ENCODE data around the gene ARMCX5.

ARMCX5 gene

GRCh38 chrX:102637561-102637960 lies 38.2 kb downstream of the ARMCX5 start:
- Histone ChIP-seq H3K27me3 (ENCODE audit: low read length) (no peaks in the 10 kb centered on the region), H3K9me3 (ENCODE audit: insufficient read depth, low read length) (no peaks in the 10 kb centered on the region), H3K36me3 (ENCODE audit: low read length) (no peaks in the 10 kb centered on the region), H3K27ac (ENCODE audit: low read depth, low read length) (no peak overlapping the region), H2AFZ (ENCODE audit: low read depth, low read length, severe bottlenecking) (no peak overlapping the region), H3F3A (ENCODE audit: insufficient read depth) (no peaks in the 10 kb centered on the region), H3K9ac (ENCODE audit: low read length) (no peak overlapping the region), H3K9me2 (replicated peaks; ENCODE audit: insufficient read depth, low read length) (no peaks in the 10 kb centered on the region), H3K4me2 (ENCODE audit: low read depth, low read length, poor library complexity, severe bottlenecking) (no peak overlapping the region), H4K20me1 (ENCODE audit: low read depth, low read length) (no peaks in the 10 kb centered on the region), H3K79me2 (ENCODE audit: insufficient read depth, low read length) (no peaks in the 10 kb centered on the region), H3K4me3 (ENCODE audit: insufficient read depth, low read length, poor library complexity, severe bottlenecking) (no peak overlapping the region)
- no peak for TF ChIP-seq EZH2phosphoT487 (conservative IDR thresholded peaks at IDR 0.05; ENCODE audit: low read length)
- TF ChIP-seq, protein P1, sequence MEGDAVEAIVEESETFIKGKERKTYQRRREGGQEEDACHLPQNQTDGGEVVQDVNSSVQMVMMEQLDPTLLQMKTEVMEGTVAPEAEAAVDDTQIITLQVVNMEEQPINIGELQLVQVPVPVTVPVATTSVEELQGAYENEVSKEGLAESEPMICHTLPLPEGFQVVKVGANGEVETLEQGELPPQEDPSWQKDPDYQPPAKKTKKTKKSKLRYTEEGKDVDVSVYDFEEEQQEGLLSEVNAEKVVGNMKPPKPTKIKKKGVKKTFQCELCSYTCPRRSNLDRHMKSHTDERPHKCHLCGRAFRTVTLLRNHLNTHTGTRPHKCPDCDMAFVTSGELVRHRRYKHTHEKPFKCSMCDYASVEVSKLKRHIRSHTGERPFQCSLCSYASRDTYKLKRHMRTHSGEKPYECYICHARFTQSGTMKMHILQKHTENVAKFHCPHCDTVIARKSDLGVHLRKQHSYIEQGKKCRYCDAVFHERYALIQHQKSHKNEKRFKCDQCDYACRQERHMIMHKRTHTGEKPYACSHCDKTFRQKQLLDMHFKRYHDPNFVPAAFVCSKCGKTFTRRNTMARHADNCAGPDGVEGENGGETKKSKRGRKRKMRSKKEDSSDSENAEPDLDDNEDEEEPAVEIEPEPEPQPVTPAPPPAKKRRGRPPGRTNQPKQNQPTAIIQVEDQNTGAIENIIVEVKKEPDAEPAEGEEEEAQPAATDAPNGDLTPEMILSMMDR (IDR thresholded peaks at IDR 0.05; ENCODE audit: insufficient read depth, low read length, poor library complexity, severe bottlenecking) = no peak

GRCh38 chrX:102650903-102651241 lies 51.6 kb downstream of the ARMCX5 start:
- no peak overlapping the region for H2AFZ ChIP-seq (ENCODE audit: low read depth, low read length, severe bottlenecking)
- H3K9me2 ChIP-seq (replicated peaks; ENCODE audit: insufficient read depth, low read length) = no peaks in the 10 kb centered on the region
- TF ChIP-seq, protein P1 (IDR thresholded peaks at IDR 0.05; ENCODE audit: insufficient read depth, low read length, poor library complexity, severe bottlenecking) = no peak
- no peak for TF ChIP-seq EZH2phosphoT487 (conservative IDR thresholded peaks at IDR 0.05; ENCODE audit: low read length)
- H3K4me2 ChIP-seq (ENCODE audit: low read depth, low read length, poor library complexity, severe bottlenecking) = no peak overlapping the region
- H3K4me3 ChIP-seq (ENCODE audit: insufficient read depth, low read length, poor library complexity, severe bottlenecking) = no peak overlapping the region
- H3K27me3 ChIP-seq (ENCODE audit: low read length) = no peaks in the 10 kb centered on the region
- no peak overlapping the region for H3K9ac ChIP-seq (ENCODE audit: low read length)
- no peaks in the 10 kb centered on the region for H3K9me3 ChIP-seq (ENCODE audit: insufficient read depth, low read length)
- no peaks in the 10 kb centered on the region for H3K36me3 ChIP-seq (ENCODE audit: low read length)
- no peaks in the 10 kb centered on the region for H4K20me1 ChIP-seq (ENCODE audit: low read depth, low read length)
- H3K27ac ChIP-seq (ENCODE audit: low read depth, low read length) = no peak overlapping the region
- H3K79me2 ChIP-seq (ENCODE audit: insufficient read depth, low read length) = no peaks in the 10 kb centered on the region
- no peaks in the 10 kb centered on the region for H3F3A ChIP-seq (ENCODE audit: insufficient read depth)

- TF ChIP-seq, protein P1 (IDR thresholded peaks at IDR 0.05; ENCODE audit: insufficient read depth, low read length, poor library complexity, severe bottlenecking) = no peak
- no peak for TF ChIP-seq EZH2phosphoT487 (conservative IDR thresholded peaks at IDR 0.05; ENCODE audit: low read length)
- H4K20me1 ChIP-seq (ENCODE audit: low read depth, low read length) = no peaks in the 10 kb centered on the region
- no peak within 1 kb of the TSS for H2AFZ ChIP-seq (ENCODE audit: low read depth, low read length, severe bottlenecking)
- no peaks in the 10 kb centered on the region for H3K9me2 ChIP-seq (replicated peaks; ENCODE audit: insufficient read depth, low read length)
- no peaks in the 10 kb centered on the region for H3K79me2 ChIP-seq (ENCODE audit: insufficient read depth, low read length)
- H3K4me2 ChIP-seq (ENCODE audit: low read depth, low read length, poor library complexity, severe bottlenecking) = peak within 1 kb of the TSS; percentile 17
- H3K9me3 ChIP-seq (ENCODE audit: insufficient read depth, low read length) = no peaks in the 10 kb centered on the region
- no peak within 1 kb of the TSS for H3K9ac ChIP-seq (ENCODE audit: low read length)
- H3K27ac ChIP-seq (ENCODE audit: low read depth, low read length) = no peak within 1 kb of the TSS
- no peaks in the 10 kb centered on the region for H3K36me3 ChIP-seq (ENCODE audit: low read length)
- no peaks in the 10 kb centered on the region for H3F3A ChIP-seq (ENCODE audit: insufficient read depth)
- no peaks in the 10 kb centered on the region for H3K27me3 ChIP-seq (ENCODE audit: low read length)
- H3K4me3 ChIP-seq (ENCODE audit: insufficient read depth, low read length, poor library complexity, severe bottlenecking) = no peak within 1 kb of the TSS
Observed at GRCh38 chrX:102651242-102652011, 52.1 kb downstream of the ARMCX5 start, which contains the start of gene GPRASP1. Gene GPRASP1 (plus strand): TSS chrX:102651483. CDS start chrX:102653914, 2,431 bp downstream.

Data from SU-DHL-6 (cell line).